ENCODE results near the gene CCL20. TPM values are rescaled to one million over a fixed set of nuclear protein-coding genes. Genes with fewer than 3 reads are reported as not detected.

CCL20 gene
- total RNA-seq, 2 experiments from 2014 or later: 5.3 to 7.5 TPM

DNA sequence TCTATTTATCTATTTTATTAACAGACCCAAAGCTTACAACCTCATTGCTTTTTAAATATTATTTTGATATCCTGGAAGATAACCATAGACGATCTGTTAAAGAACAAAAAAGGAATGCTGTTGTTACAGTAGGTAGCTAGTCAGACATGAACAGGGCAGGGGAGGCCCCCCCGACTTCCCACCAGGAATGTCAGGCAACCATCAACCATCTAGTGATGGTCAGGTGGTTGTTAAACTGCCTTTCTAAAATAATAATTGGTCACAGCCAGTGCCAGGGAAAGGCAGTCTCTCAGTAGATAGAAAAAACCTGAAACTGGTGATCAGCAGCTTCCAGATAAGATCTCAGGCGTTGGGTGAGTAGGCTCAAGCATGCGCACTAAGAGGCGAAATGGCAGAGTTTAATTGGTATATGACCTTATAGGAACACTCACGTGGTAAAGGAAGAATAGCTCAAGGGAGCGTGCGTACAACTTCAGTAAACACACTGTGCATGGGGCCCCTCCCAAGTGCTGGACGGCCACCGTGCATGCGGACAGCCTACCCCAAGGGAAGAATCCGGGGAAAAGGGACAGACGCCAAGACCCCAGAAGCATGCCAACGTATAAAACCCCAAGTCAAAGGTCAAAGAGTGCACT is 32.5 kb upstream of the CCL20 start:
- ATAC-seq (no peak), DNase-seq (no peak)
- POLR2A ChIA-PET: no interaction called here
- Mint-ChIP-seq H3K4me3 (no peak overlapping the region), H3K9me3 (no peaks in the 10 kb centered on the region), H3K27ac (no peak overlapping the region), H3K4me1 (ENCODE audit: low read depth) (peaks cover 10% of the 10 kb centered on the region), H3K36me3 (ENCODE audit: low read depth) (no peaks in the 10 kb centered on the region), H3K27me3 (peaks cover 8% of the 10 kb centered on the region)
- intact Hi-C loops (cut with micrococcal nuclease): no loop called here
- CTCF ChIA-PET: interaction anchor here (1.0 to 2.5 kb wide), 3 partner anchors 12 to 123 kb away, joined by 3 to 6 read pairs (median 4); no protein-coding TSS in a partner anchor
- TF ChIP-seq, protein P1, sequence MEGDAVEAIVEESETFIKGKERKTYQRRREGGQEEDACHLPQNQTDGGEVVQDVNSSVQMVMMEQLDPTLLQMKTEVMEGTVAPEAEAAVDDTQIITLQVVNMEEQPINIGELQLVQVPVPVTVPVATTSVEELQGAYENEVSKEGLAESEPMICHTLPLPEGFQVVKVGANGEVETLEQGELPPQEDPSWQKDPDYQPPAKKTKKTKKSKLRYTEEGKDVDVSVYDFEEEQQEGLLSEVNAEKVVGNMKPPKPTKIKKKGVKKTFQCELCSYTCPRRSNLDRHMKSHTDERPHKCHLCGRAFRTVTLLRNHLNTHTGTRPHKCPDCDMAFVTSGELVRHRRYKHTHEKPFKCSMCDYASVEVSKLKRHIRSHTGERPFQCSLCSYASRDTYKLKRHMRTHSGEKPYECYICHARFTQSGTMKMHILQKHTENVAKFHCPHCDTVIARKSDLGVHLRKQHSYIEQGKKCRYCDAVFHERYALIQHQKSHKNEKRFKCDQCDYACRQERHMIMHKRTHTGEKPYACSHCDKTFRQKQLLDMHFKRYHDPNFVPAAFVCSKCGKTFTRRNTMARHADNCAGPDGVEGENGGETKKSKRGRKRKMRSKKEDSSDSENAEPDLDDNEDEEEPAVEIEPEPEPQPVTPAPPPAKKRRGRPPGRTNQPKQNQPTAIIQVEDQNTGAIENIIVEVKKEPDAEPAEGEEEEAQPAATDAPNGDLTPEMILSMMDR (IDR thresholded peaks at IDR 0.05): no peak

DNA sequence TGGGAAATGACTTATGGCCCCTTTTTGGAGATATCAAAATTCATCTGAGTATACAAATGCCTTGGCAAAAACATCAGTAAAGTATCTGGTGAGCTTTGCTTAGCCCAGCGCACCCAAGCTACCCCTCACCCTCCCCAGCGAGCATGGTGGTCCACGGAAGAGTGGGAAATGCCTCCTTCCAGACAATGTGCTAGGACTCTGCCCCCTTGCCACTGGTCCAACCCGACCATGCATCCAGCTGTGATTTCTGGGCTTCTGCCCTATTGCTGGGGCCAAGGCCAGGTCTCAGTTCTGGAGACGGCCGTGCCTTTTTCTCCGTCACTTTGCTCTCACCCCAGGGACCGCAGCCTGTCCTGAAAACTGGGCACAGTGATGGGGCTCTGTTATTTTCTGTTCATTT is 31.8 kb upstream of the CCL20 start:
- intact Hi-C loops (cut with micrococcal nuclease): no loop called here
- ATAC-seq (no peak), DNase-seq (no peak)
- Mint-ChIP-seq H3K4me3 (no peak overlapping the region), H3K9me3 (no peaks in the 10 kb centered on the region), H3K36me3 (ENCODE audit: low read depth) (no peaks in the 10 kb centered on the region), H3K27ac (no peak overlapping the region), H3K4me1 (ENCODE audit: low read depth) (peaks cover 8% of the 10 kb centered on the region), H3K27me3 (peaks cover 8% of the 10 kb centered on the region)
- CTCF ChIA-PET: interaction anchor here (1.0 kb wide), 2 partner anchors 12 to 14 kb away, joined by 3 to 4 read pairs; no protein-coding TSS in a partner anchor
- POLR2A ChIA-PET: no interaction called here
- TF ChIP-seq, protein P1 (IDR thresholded peaks at IDR 0.05): no peak

DNA sequence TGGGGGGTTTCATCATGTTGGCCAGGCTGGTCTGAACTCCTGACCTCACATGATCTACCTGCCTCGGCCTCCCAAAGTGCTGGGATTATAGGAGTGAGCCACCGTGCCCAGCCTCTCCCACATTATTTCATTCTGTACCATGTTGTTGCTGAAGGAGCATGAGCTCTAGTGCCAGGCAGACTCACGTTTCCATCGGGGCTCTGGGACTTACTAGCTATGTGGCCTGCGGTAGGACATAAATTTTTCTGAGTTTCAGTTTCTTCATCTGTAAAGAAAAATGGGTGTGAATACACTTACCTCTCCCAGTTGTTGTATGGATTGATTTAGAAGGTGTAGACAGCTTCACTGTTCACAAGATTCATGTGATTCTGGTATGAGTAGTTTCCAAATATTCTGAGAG is 30.8 kb upstream of the CCL20 start:
- ChIA-PET POLR2A (interaction anchor here (0.6 kb wide), 1 partner anchor 376 kb away, joined by 3 read pairs; no protein-coding TSS in a partner anchor), CTCF (interaction anchor here (1.0 to 1.8 kb wide), 4 partner anchors 9 to 545 kb away, joined by 3 to 9 read pairs (median 6); no protein-coding TSS in a partner anchor)
- Mint-ChIP-seq H3K36me3 (ENCODE audit: low read depth) (no peaks in the 10 kb centered on the region), H3K27me3 (peaks cover 11% of the 10 kb centered on the region), H3K4me3 (no peak overlapping the region), H3K27ac (peak overlapping the region; percentile 48), H3K4me1 (ENCODE audit: low read depth) (peaks cover 8% of the 10 kb centered on the region), H3K9me3 (no peaks in the 10 kb centered on the region)
- no peak for ATAC-seq
- intact Hi-C loops (cut with micrococcal nuclease): no loop called here
- no peak for DNase-seq
- TF ChIP-seq, protein P1 (IDR thresholded peaks at IDR 0.05): no peak

DNA sequence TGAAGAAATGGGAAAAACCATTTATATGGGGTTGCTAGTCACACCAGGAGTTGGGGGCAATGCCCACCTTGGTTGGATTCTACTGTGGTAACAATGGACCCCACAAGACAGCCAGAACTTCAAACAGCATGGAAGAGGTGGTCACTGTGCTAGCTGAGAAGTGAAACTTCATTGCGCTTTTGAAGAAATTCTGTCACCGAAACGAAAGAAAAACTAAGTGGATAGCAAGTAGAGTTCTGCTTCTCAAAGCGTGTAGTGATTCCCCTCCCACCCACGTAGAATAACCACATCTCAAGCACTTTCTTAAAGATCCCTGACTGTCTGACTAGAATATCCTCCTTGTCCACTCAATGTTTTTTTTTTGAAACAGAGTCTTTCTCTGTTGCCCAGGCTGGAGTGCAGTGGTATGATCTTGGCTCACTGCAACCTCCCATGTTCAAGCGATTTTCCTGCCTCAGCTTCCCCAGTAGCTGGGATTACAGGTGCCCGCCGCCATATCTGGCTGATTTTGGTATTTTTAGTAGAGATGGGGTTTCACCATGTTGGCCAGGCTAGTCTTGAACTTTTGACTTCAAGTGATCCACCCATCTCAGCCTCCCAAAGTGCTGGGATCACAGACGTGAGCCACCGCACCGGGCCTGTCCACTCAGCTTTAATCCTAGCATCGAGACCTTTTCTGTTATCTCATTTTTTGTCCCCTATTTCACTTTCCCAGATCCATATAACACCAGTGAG is 30.1 kb upstream of the CCL20 start:
- peaks cover 8% of the 10 kb centered on the region for H3K4me1 Mint-ChIP-seq (ENCODE audit: low read depth)
- H3K9me3 Mint-ChIP-seq: no peaks in the 10 kb centered on the region
- H3K36me3 Mint-ChIP-seq (ENCODE audit: low read depth): no peaks in the 10 kb centered on the region
- ChIA-PET CTCF (interaction anchor here (1.0 to 1.8 kb wide), 6 partner anchors 9 to 545 kb away, joined by 3 to 9 read pairs (median 4); no protein-coding TSS in a partner anchor), POLR2A (interaction anchor here (0.6 to 1.0 kb wide), 2 partner anchors 90 to 377 kb away, joined by 3 read pairs; no protein-coding TSS in a partner anchor)
- peaks cover 16% of the 10 kb centered on the region for H3K27me3 Mint-ChIP-seq
- DNase-seq (peak; percentile 42), ATAC-seq (peak; percentile 90)
- intact Hi-C loops (cut with micrococcal nuclease): no loop called here
- H3K4me3 Mint-ChIP-seq: peak overlapping the region; percentile 45
- TF ChIP-seq, protein P1 (IDR thresholded peaks at IDR 0.05): no peak
- H3K27ac Mint-ChIP-seq: peak overlapping the region; percentile 49

DNA sequence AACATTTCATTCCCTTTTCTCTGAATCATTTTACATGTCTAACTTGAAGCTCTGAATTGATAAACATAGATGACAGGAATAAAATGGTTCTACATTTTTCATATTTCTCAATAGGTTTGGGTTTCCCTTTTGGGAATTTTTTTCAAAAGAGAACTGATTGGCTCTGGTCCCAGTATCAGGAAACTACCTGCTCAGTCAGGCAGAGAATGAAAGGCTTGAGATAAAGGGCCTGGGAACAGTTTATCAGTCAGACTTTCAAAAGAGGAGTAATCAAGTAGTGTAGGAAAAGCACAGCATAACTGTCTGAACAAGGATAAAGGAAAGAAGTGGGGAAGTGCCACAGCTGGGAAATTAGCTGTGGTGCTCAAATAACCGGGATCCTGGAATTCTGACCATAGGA is 28.3 kb upstream of the CCL20 start:
- DNase-seq (no peak), ATAC-seq (no peak)
- no peak overlapping the region for H3K27ac Mint-ChIP-seq
- ChIA-PET POLR2A (no interaction called here), CTCF (interaction anchor here (1.4 kb wide), 1 partner anchor 12 kb away, joined by 4 read pairs; no protein-coding TSS in a partner anchor)
- intact Hi-C loops (cut with micrococcal nuclease): no loop called here
- H3K27me3 Mint-ChIP-seq: peaks cover 21% of the 10 kb centered on the region
- H3K9me3 Mint-ChIP-seq: no peaks in the 10 kb centered on the region
- peaks cover 8% of the 10 kb centered on the region for H3K4me1 Mint-ChIP-seq (ENCODE audit: low read depth)
- TF ChIP-seq, protein P1 (IDR thresholded peaks at IDR 0.05): no peak
- H3K36me3 Mint-ChIP-seq (ENCODE audit: low read depth): no peaks in the 10 kb centered on the region
- no peak overlapping the region for H3K4me3 Mint-ChIP-seq

Measured in activated CD8-positive, alpha-beta T cell treated with anti-CD3 and anti-CD28 coated beads for 36 hours (primary cell).